ENCODE results near the gene TK1.

GRCh38 chr17:78214016-78214705 is 27.3 kb upstream of the TK1 start, which contains the start of gene BIRC5:
- TF ChIP-seq CTCF (IDR thresholded peaks at IDR 0.05; ENCODE audit: low read depth, low read length): no peak
- TF ChIP-seq, protein P1, sequence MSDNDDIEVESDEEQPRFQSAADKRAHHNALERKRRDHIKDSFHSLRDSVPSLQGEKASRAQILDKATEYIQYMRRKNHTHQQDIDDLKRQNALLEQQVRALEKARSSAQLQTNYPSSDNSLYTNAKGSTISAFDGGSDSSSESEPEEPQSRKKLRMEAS (IDR thresholded peaks at IDR 0.05; ENCODE audit: low read depth, low read length): peak; percentile 87
- TF ChIP-seq POLR2A (IDR thresholded peaks at IDR 0.05; ENCODE audit: extremely low read depth, insufficient read length): peak; percentile 38

Data from NB4 (cell line).